ENCODE measurements around the gene PGA5.
"Not testable (repeated sequence)": the region's sequence is repeated elsewhere in the genome, so short reads cannot be mapped to it uniquely, and the experiment has no call there.

DNA sequence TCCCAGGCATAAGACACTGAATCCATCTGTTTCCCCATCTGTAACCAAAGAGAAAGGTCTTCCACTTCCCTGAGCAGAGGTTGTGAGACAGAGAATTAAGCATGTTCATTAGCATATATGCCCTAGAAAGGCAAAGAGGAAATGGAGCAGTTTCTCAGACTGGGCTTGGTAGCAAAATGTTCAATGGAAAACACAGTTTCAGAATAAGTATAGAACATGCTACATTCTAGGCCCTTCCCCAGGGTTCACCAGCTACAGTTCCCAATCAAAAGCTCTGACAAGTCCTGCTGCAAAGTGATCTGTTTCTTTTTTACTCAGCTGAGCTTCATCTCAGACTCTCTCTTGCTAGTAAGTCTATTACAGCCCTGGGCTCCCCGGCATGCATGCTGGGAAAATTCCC lies 11.4 kb downstream of the PGA5 start:
- TF ChIP-seq CTCF (IDR thresholded peaks at IDR 0.05 in 8 of 11, conservative IDR thresholded peaks at IDR 0.05 in 3 of 11); POLR2AphosphoS5 (IDR thresholded peaks at IDR 0.05): not testable (repeated sequence)

All from spleen (tissue), 7 donors.